NOMO-1 (cell line): ENCODE data around the gene ALLC.

Experiments used
- DNase-seq, 2 experiments: peaks; one replicate each; lab custom pipeline; 2025; ENCODE audit not compliant: unreplicated experiment in 2 of 2; lab: John Stamatoyannopoulos, UW

ALLC gene

DNA sequence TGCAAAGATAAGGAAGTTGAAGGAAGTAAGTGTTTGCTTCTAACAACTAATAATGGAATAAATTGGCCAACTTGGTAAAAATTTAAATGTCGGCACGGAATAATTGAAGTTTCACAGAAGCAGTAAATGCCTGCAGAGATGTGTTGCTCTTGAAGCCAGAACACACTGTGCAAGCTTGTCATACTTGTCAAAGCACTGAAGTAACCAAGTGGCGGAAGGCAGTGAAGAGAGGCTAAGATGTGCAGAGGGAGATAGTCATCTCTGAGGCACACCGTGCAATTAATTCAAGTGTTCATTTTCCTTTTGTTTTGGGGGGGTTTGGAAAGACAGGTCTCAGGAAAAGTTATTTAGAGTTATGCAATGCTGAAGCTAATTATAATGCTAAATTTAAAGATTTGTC, 50.6 kb downstream of the ALLC start:
- no peak for DNase-seq

DNA sequence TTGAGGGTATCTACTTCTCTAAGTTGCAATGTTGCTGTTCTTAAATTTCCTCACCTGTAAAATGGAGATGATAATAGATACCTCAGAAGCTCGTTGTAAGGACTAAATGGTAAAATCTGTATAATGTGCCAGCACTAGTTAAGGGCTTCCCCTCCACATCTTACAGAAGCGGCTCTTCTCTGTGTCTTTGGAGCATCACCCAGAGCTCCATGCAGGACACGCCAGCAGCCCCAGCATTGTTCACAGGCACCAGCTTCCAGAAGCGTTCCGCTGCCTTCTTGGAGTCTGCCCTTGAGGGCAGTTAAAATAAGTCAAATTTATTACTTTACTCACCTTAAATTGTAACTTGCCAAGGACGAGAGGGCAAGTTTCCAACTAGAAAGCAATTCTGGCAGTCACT, 51.2 kb downstream of the ALLC start:
- DNase-seq, result no peak

DNA sequence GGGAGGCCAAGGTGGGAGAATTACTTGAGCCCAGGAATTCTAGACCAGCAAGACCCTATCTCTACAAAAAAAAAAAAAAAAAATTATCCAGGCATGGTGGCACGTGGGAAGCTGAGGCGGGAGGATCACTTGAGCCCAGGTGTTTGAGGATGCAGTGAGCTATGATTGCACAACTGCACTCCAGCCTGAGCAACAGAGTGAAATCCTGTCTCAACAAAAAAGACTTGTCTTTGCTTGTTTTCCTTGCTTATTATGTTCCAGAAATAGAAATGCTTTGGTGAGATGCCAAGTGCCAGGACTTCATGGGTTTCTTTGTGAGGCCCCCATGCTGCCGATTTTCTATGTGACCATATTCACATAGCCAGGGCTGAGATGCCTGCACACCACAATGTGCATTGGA, 54.4 kb downstream of the ALLC start:
- DNase-seq, result no peak

DNA sequence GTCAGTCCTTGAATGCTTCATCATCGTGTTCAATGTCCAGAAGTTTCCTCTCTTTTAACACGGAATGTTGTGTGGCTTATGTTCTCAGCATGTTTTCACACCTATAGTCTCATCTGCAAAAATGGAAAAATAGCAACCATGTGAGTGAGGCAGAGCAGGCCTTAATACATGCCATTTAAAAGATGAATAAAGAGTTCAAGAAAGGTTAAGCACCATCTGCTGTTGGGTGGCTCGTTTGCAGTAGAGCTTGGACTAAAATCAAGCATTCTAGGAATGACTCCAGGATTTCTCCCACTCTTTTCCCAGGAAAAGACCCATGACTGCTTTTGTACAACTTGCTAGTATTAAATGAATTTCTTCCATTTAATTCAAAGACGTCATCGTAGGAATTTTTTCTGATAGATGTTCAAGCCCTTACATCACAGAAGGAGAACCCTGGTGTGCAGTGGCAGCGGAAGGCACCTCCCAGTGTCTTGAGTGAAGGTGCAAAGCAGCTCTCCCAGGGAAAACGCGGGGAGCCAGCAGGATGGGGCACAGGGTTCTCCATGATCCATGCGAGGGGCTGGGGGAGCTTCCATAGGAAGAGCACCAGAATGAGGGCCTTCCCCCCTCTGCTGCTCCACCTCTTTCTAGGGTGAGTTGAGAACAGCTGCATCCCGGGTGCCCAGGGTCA, 55.0 kb downstream of the ALLC start:
- DNase-seq, result no peak

DNA sequence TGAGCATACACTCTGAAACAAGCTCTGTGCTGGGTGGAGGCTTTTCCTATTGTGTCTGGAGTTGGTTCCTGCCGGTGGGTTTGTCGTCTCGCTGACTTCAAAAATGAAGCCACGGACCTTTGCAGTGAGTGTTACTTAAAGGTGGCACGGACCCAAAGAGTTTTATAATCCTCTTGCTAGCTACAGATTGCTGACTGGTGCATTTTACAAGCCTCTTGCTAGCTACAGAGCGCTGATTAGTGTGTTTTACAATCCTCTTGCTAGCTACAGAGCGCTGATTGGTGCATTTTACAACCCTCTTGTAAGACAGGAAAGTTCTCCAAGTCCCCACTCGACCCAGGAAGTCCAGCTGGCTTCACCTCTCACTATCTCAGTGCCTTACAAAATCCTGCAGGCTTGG, 60.7 kb downstream of the ALLC start:
- DNase-seq, result no peak

DNA sequence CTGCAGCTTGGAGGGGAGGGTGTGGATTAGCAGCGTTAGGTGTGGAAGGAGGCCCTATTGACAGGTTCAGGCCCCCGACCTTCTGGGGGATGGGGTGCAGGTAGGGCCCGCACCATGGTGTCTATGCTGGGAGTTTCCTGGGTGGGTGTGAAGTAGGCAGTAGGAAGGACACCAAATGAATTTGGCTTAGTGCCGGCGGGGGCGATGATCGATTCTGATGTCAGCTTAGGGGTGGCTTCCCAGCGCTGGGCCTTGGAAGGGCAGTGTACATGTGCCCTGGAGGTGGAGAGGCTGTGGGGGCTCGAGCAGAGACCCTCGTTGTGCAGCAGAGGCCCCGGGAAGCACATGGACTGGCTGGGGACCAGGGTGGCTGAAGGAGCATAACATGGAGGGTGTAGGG, 67.0 kb downstream of the ALLC start:
- no peak for DNase-seq

DNA sequence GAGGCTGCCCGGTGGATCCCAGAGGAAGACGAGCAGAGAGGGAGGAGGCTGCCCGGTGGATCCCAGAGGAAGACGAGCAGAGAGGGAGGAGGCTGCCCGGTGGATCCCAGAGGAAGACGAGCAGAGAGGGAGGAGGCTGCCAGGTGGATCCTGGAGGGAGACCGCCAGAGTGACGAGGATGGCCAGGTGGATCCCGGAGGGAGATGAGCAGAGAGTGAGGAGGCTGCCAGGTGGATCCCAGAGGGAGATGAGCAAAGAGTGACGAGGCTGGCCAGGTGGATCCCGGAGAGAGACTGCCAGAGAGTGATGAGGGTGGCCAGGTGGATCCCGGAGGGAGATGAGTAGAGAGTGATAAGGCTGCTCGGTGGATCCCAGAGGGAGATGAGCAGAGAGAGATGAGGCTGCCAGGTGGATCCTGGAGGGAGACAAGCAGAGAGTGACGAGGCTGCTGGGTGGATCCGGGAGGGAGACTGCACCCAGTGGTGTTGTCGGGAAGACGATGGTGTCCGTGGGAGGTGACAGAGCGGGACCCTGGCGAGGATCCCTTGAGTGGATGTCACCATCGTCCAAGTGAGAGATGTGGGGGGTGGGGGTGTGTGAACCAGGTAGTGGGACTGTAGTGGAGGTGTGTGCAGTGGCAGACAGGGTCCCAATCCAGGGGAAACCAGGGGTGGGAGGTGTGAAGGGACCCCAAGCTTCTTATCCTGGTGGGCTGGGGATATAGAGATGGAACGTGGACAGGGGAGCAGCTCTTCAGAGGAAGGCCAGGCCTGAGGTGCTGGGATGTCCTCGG, 67.7 kb downstream of the ALLC start:
- no peak for DNase-seq

DNA sequence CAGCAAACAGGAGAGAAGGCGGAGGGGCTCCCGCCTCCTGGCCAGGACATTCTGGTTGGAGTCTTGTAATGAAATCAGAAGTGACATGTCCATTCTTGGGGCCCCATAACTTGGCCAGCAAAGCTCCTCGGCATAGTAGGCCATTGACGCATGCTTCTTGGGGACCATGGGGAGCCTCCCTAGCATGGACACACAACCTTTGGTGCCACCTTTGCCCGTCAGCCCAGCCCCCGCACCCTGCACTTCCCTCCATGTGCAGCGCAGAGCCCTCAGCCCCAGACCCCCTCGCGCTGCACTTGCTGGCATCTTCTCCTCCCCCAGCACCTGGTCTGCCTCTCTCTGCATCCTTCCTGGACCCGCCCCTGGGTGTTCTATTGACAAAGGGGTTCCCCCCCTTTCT, 68.5 kb downstream of the ALLC start:
- no peak for DNase-seq

DNA sequence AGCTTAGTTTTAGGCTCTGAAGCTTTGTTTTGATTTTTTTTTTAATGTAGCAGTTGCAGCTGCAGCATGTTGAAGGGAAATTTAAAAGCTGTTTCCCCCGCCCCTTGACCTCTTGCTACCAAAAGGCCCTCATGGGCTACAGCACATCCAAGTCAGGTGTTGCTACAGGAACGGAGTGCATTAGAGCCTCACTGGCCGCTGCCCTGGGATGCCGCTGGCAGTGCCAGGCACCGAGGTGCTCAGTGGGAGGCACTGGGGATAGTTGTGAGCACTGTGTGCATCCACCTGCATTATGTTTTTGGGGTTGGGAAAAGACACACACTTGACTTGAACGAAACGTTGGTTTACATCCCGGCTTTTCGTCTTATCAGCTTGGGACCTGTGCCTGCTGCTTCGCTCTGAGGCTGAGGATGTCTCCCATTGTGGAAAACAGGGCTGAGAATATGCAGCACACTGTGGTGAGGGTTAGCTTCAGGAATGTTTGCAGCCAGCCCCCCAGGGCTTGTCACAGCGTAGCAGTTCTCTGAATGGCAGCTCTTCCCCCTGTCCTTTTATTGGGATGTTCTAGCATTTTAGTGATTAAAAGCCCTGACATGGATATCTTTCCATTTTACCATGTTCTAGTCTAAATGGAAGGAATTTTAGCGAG, 69.5 kb downstream of the ALLC start:
- no peak for DNase-seq

DNA sequence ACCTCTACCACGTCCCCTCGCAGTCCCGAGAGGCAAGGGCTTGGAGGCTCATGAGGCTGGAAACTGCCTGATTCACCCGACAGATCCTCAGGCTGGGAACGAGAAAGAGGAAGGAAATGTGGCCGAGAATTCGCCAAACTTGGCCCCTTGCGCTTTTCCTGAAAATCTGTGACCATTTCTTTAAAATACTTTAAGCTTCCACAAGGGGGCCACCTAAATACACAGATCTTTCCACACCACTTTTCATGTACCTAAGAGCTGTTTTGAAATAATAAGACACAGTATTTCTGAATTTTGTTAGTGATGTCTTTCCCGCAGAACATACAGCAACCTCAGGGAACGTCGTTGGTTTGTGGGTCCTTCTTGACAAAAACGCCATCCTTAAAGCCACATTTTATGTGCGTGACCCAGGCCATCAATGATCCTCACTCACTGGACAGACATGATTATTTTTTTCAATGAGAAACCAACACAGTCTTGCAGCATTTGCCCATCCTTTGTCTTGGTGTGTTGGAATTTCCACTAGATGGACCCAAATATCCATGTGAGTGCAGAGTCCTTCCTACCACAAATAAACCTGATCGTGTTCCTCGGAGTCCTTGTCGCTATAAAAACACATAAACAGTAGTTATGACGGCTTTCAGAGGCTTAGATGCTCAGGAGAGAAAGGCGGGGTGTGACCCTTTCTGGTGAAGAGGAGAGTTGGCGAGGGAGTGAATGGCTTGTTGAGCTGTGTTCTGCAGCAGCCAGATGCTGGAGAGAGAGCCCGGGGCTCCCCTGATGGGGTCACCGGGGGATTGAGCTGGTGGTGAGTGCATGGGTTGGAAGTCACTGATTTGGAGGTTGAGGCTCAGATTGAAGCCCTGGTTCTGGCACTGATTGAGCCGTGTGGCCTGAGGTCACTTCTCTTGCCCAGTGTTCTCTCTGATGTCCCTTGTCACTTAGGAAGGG, 70.4 kb downstream of the ALLC start:
- peak; percentile 19 to 56 for DNase-seq

DNA sequence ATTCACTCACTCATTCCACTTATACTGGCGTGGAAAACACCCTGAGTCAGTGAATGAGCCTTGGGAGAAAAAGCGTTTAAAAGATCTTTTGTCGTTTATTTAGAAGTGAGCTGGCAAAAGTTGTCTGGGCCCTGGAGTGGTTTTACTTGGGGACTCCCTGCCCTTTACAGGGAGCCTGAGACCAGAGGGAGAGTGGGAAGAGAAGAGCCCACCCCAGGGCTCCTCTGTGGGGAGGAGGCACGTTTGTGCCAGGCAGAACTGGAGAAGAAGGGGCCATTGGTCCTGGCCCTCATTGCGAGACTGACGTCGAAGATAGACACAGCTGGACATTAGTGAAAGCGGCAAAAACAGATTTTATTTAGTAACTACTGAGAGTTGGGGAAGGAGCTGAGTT, 71.1 kb downstream of the ALLC start:
- DNase-seq, result no peak

DNA sequence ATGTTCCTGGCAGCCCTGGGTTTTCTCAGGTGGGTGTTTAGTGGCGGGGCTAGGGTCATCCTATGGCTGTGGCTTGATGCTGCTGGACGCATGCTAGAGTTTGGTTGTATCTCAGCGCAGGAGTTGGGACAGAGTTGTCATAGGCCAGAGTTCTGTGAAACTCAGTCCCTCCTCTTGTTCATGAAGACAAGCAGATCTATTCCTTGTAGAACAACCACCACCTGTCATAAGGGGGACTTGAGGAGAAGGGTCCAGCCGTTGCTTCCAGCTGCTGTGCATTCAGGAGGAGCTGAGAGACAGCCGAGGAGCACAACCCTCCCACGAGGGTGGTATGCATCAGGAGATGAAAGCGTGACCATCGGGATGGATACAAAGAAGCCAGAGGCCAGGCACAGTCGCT, 71.8 kb downstream of the ALLC start:
- no peak for DNase-seq

DNA sequence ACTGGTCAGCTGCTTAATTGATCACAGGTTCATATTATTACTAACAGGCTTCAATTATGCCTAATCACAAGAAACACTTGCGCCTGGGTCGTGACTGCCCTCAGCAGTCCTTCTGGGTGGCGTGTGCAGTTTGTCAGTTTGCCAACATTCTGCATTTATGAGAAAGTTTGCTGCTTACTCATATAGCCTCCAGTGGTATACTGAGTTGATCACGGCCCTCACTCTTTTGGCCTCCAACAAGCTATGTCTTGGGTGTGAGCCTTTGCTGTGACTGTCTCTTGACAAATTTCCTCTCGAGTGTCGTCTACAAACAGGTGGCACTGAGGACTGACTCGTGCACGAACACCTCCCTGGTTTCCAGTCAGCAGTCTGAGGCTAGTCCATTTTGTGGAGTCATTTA, 72.6 kb downstream of the ALLC start:
- DNase-seq, result no peak

DNA sequence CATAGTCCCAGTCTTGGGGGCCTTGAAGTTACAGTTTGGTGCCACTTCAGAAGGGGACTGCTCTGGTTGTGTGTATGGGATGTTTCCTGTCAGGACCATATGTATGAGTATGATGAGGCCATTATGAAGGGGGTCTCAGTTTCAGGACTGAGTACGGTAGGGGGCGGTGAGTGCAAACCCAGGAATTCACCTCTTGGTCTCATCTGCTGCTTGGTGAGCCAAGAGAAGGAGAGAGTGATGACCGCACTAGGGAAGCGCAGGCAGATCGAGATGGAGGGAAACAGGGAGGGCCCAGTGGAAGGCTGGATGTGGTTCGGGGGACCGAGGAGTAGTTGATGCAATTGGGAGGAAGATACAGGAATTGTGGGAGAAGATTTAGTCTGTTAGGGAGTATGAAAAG, 73.8 kb downstream of the ALLC start:
- DNase-seq, result no peak

DNA sequence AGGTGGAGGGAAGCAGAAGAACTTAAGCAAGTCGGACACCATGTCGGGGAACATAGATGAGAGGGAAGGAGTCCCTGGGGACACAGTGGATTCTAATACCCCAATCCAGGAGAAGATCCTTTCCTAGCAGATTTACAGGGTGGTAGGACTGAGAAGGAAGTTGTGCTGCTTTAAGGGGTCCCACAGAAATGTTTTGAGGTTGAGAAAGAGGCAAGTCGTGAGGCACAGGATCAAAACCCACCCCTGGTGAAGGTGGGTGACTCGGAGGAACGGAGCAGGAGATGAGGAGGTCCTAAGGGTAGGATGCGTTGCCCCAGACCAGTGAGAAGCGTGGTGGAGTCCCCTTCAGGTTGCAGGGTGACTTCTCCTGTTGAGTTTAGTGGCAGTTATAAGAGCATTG, 78.1 kb downstream of the ALLC start:
- DNase-seq, result no peak

DNA sequence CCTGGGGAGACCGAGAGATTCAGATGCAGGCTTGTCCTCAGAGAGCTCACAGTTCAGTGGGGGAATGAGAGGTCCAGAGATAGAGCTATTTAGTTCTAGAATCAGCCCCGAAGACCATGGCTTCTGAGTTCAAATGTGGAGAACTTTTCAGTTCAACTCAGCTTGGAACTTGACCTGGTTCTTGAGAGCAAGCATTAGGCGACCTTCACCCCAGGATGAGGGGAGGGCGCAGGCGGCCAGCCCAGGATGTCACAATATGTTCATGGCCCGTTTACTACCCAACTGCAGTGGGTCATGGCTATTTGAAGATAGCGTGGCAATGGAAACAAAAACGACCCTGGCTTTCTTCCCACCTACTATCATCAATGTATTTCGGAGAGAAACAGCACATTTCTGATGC, 79.1 kb downstream of the ALLC start:
- no peak for DNase-seq

DNA sequence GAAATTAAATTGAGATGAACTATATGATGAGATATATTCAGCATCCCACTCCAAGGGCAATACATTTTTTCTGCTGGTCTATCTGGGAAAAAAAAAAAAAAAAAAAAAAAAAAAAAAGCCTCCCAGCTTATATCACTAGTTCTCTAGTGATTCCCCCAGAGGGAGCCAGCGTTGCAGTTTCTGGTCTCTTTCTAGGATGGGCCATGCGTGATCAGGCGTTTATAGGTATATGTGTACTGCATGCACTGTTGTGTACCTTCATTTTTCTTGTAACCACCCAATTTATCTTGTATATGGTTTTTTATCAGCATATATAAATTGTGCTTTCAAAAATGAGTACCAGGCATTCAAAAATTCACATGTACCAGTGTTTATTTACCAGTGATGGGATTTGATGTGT, 80.5 kb downstream of the ALLC start:
- DNase-seq, result no peak

DNA sequence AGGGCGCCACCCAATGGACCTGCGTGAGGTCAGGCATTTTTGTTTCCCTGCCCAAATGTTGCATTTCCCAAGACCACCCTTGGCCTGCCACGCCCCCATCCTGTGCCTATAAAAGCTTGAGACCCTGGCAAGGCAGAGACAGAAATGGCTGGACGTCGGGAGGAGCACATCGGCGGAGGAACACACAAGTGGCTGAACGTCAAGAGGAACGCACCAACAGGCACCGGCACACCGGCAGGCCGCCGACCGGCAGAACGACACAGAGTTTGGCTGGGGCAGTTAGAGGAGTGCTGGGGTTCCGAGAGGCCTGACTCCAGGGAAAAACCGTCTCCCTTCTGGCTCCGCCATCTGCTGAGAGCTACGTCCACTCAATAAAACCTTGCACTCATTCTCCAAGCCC, 81.3 kb downstream of the ALLC start:
- no peak for DNase-seq

DNA sequence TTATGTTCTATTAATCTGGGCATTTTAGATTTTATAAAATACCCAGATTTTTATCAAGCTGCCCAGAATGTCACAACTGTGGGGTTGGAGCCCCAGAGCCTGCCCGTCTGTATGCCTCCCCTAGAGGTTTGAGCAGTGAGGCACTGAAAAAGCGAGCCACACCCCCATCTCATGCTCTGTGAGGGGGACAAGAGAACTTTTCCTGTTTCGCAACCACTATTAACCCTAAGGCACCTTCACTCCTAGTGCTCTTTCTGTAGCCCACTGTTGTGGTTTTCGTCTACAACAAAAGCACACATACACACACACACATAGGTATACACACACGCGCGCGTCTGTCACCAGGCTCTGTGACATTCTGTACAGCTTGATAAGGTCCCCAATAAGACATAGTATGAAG, 83.4 kb downstream of the ALLC start:
- no peak for DNase-seq

DNA sequence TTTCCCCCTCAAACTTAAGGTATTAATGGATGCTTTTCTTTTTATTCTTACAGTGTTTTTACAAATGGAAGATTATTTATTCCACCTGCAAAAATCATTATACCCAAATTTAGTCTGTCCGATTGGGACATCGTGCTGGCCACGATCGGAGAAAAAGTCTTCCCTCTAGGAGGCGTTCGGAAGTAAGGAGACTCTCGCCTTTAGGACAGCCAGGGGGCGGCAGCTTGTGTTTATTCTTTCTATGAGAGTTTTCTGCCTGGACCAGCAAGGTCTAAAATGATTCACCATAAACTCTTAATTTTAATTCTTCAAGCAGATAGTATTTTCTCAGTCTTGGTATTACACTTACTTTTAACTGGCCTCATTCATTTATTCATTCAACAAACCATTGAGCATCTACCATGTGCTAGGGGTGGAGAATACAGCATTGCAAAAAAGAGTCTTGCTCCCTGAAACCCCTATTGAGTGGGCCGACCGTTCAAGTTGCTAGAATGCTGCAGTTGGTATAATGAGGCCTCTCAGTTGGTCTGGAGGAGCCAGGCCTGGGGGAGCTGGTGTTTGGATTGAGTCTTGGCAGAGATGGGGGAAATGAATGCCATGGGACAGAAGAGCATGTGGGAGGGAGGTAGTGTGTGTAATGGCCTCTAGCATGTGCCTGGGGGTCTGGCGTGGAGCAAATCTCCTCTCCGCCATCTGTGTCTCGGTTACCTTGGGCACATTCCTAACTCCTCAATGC, 84.0 kb downstream of the ALLC start:
- DNase-seq, result no peak
